Parathyroid adenoma (tissue), 2 donors: Measurements from ENCODE around the gene SGIP1.

Experiments
- H2AFZ ChIP-seq: fragments of 300-600 bp; sonication (generic); one replicate; pipeline ENCODE4 v1.7.0; 2017; ENCODE audit warnings: antibody characterized with exemption, mild to moderate bottlenecking
- H3K27ac ChIP-seq: fragments of 300-600 bp; sonication (generic); one replicate; pipeline ENCODE4 v1.7.0; 2017
- H3K27me3 ChIP-seq: fragments of 300-600 bp; sonication (generic); one replicate; pipeline ENCODE4 v1.7.0; 2017; ENCODE audit warnings: low read length; ENCODE audit not compliant: control insufficient read depth, insufficient read depth
- H3K36me3 ChIP-seq: fragments of 300-600 bp; sonication (generic); one replicate; pipeline ENCODE4 v1.7.0; 2017; ENCODE audit warnings: low read length; ENCODE audit not compliant: control insufficient read depth, insufficient read depth
- H3K4me1 ChIP-seq: fragments of 300-600 bp; sonication (generic); one replicate; pipeline ENCODE4 v1.7.0; 2017; ENCODE audit warnings: control low read depth
- H3K4me2 ChIP-seq: fragments of 300-600 bp; sonication (generic); one replicate; pipeline ENCODE4 v1.7.0; 2017; ENCODE audit warnings: low read length
- H3K4me3 ChIP-seq: fragments of 300-600 bp; sonication (generic); one replicate; pipeline ENCODE4 v1.7.0; 2017; ENCODE audit warnings: low read depth, low read length
- H3K79me2 ChIP-seq: fragments of 300-600 bp; sonication (generic); one replicate; pipeline ENCODE4 v1.7.0; 2017; ENCODE audit warnings: control low read depth
- H3K9ac ChIP-seq: fragments of 300-600 bp; sonication (generic); one replicate; pipeline ENCODE4 v1.7.0; 2017; ENCODE audit warnings: mild to moderate bottlenecking
- H3K9me3 ChIP-seq: fragments of 300-600 bp; sonication (generic); one replicate; pipeline ENCODE4 v1.7.0; 2017; ENCODE audit warnings: low read length; ENCODE audit not compliant: control insufficient read depth
- TF ChIP-seq, protein P1 (sequence below): fragments of 300-600 bp; sonication (generic); IDR thresholded peaks from one replicate; pipeline ENCODE4 v1.7.0; 2017; ENCODE audit warnings: antibody characterized with exemption, mild to moderate bottlenecking
- donor health status: primary hyperparathyroidism.

SGIP1 gene

DNA sequence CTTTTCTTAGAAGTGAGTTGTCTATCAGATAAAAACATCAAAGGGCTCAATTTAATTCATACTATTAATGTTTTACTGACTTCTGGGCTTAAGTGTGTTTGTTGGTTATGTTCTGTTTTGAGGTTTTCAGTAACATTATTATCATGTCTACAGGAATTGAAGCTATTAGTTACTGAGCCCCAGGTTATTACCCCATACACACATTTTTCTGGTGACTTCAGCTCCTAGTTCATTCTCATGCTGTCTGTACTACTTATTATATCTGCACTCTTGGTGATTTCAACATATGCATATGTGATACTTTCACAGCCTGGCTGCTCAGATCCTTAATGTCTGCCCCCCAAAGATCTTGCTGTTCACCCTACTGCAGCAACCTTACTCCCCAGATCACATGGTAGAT, 27.0 kb upstream of the SGIP1 start:
- no peaks in the 10 kb centered on the region for H3K27me3 ChIP-seq
- H3K4me2 ChIP-seq: no peak overlapping the region
- no peaks in the 10 kb centered on the region for H3K36me3 ChIP-seq
- H3K27ac ChIP-seq: no peak overlapping the region
- no peaks in the 10 kb centered on the region for H3K4me1 ChIP-seq
- TF ChIP-seq, protein P1, sequence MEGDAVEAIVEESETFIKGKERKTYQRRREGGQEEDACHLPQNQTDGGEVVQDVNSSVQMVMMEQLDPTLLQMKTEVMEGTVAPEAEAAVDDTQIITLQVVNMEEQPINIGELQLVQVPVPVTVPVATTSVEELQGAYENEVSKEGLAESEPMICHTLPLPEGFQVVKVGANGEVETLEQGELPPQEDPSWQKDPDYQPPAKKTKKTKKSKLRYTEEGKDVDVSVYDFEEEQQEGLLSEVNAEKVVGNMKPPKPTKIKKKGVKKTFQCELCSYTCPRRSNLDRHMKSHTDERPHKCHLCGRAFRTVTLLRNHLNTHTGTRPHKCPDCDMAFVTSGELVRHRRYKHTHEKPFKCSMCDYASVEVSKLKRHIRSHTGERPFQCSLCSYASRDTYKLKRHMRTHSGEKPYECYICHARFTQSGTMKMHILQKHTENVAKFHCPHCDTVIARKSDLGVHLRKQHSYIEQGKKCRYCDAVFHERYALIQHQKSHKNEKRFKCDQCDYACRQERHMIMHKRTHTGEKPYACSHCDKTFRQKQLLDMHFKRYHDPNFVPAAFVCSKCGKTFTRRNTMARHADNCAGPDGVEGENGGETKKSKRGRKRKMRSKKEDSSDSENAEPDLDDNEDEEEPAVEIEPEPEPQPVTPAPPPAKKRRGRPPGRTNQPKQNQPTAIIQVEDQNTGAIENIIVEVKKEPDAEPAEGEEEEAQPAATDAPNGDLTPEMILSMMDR: no peak
- H3K4me3 ChIP-seq: no peak overlapping the region
- H3K9me3 ChIP-seq: no peaks in the 10 kb centered on the region
- H3K9ac ChIP-seq: no peak overlapping the region
- no peaks in the 10 kb centered on the region for H3K79me2 ChIP-seq
- no peak overlapping the region for H2AFZ ChIP-seq

DNA sequence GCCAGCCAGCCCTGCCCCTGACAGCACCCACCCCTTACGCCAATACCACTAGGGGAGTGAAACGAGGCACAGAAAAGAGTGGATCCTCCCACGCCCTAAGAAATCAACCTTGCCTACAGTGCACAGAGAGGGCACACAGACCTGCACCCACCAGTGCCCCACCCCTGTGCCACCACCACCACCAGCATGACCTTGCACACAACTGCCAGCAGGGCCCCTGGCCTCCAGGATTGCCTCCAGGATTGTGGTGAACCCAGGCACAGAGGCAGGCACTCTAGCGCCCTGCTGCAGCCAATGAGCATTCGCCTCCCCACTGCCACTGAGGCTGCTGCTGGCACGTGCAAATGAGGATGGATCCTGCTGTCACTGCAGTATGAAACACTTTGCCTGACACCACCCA, 23.5 kb upstream of the SGIP1 start:
- Histone ChIP-seq H3K9me3 (no peaks in the 10 kb centered on the region), H3K27me3 (no peaks in the 10 kb centered on the region), H3K4me3 (no peak overlapping the region), H3K4me2 (no peak overlapping the region), H3K27ac (no peak overlapping the region), H3K9ac (no peak overlapping the region), H3K36me3 (no peaks in the 10 kb centered on the region), H3K4me1 (no peaks in the 10 kb centered on the region), H2AFZ (no peak overlapping the region), H3K79me2 (no peaks in the 10 kb centered on the region)
- TF ChIP-seq, protein P1: no peak

DNA sequence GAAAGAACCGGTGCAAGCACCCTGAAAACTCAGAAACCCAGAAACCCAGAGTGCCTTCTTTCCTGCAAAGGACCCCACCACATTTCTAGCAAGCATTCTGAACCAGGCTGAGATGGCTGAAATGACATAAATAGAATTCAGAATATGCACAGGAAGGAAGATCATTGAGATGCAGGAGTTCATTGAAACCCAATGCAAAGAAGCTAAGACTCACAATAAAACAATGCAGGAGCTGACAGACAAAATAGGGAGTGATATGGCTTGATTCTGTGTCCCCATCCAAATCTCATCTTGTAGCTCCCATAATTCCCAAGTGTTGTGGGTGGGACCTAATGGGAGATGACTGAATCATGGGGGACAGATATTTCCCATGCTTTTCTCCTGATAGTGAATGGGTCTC, 22.8 kb upstream of the SGIP1 start:
- H3K4me1 ChIP-seq: no peaks in the 10 kb centered on the region
- H3K9ac ChIP-seq: no peak overlapping the region
- H3K4me2 ChIP-seq: no peak overlapping the region
- no peak overlapping the region for H3K27ac ChIP-seq
- no peak overlapping the region for H3K4me3 ChIP-seq
- H3K27me3 ChIP-seq: no peaks in the 10 kb centered on the region
- H3K9me3 ChIP-seq: no peaks in the 10 kb centered on the region
- TF ChIP-seq, protein P1: no peak
- H2AFZ ChIP-seq: no peak overlapping the region
- H3K79me2 ChIP-seq: no peaks in the 10 kb centered on the region
- no peaks in the 10 kb centered on the region for H3K36me3 ChIP-seq

DNA sequence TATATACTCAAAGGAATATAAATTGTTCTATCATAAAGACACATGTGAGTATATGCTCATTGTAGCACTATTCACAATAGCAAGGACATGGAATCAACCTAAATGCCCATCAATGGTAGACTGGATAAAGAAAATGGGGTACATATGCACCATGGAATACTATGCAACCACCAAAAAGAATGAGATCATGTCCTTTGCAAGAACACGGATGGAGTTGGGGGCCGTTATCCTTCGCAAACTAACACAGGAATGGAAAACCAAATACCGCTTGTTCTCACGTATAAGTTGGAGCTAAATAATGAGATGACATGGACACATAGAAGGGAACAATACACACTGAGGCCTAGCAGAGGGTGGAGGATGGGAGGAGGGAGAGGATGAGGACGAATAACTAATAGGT, 16.0 kb upstream of the SGIP1 start:
- no peaks in the 10 kb centered on the region for H3K4me1 ChIP-seq
- H3K27me3 ChIP-seq: no peaks in the 10 kb centered on the region
- no peak overlapping the region for H3K27ac ChIP-seq
- H2AFZ ChIP-seq: no peak overlapping the region
- no peaks in the 10 kb centered on the region for H3K36me3 ChIP-seq
- no peaks in the 10 kb centered on the region for H3K9me3 ChIP-seq
- H3K9ac ChIP-seq: no peak overlapping the region
- no peak overlapping the region for H3K4me2 ChIP-seq
- H3K79me2 ChIP-seq: no peaks in the 10 kb centered on the region
- H3K4me3 ChIP-seq: no peak overlapping the region
- TF ChIP-seq, protein P1: no peak

DNA sequence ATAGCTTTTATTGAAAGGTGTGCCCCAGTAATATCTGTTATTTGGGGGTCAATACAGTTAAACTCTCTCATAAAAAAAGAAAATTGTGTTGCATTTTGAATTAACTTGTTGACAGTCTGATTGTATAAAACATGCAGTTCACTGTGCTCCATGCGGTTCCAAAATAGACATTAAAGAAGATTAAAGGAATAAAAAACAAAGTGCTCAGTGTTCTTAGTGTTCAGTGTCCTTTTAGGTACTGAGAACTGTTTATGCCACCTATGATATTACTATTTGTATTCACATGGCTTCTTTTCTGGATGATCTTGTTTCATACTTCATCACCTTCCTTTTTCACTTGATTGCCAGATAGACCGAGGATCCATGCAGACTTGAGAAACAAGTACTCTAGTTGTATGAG, 15.3 kb upstream of the SGIP1 start:
- H3K27ac ChIP-seq: no peak overlapping the region
- TF ChIP-seq, protein P1: no peak
- H3K4me3 ChIP-seq: no peak overlapping the region
- H3K4me2 ChIP-seq: no peak overlapping the region
- no peaks in the 10 kb centered on the region for H3K9me3 ChIP-seq
- no peak overlapping the region for H2AFZ ChIP-seq
- H3K27me3 ChIP-seq: no peaks in the 10 kb centered on the region
- H3K36me3 ChIP-seq: no peaks in the 10 kb centered on the region
- no peak overlapping the region for H3K9ac ChIP-seq
- no peaks in the 10 kb centered on the region for H3K4me1 ChIP-seq
- H3K79me2 ChIP-seq: no peaks in the 10 kb centered on the region
